GM12865 (cell line): ENCODE measurements around the gene WDR26.
"Not testable (repeated sequence)": the region's sequence is repeated elsewhere in the genome, so short reads cannot be mapped to it uniquely, and the experiment has no call there.

Source experiments
- DNase-seq: peaks from one replicate; pipeline ENCODE4 v3.0.0; 2010; ENCODE audit warnings: low read depth
- H3K4me3 ChIP-seq: 2 replicates; pipeline ENCODE4 v1.5.1; 2011; ENCODE audit warnings: mild to moderate bottlenecking, low read depth, low read length, control low read depth
- TF ChIP-seq, protein P1 (sequence below): IDR thresholded peaks from 2 replicates; pipeline ENCODE4 v1.5.1; 2011; ENCODE audit warnings: low read length, control low read depth, low read depth, inconsistent platforms; ENCODE audit not compliant: insufficient read depth; ENCODE audit errors: missing control alignments

Gene WDR26

GRCh38 chr1:224429616-224430326 lies 4.8 kb downstream of the WDR26 start:
- TF ChIP-seq, protein P1, sequence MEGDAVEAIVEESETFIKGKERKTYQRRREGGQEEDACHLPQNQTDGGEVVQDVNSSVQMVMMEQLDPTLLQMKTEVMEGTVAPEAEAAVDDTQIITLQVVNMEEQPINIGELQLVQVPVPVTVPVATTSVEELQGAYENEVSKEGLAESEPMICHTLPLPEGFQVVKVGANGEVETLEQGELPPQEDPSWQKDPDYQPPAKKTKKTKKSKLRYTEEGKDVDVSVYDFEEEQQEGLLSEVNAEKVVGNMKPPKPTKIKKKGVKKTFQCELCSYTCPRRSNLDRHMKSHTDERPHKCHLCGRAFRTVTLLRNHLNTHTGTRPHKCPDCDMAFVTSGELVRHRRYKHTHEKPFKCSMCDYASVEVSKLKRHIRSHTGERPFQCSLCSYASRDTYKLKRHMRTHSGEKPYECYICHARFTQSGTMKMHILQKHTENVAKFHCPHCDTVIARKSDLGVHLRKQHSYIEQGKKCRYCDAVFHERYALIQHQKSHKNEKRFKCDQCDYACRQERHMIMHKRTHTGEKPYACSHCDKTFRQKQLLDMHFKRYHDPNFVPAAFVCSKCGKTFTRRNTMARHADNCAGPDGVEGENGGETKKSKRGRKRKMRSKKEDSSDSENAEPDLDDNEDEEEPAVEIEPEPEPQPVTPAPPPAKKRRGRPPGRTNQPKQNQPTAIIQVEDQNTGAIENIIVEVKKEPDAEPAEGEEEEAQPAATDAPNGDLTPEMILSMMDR, result no peak
- H3K4me3 ChIP-seq, result no peak overlapping the region
- DNase-seq, result no peak

DNA sequence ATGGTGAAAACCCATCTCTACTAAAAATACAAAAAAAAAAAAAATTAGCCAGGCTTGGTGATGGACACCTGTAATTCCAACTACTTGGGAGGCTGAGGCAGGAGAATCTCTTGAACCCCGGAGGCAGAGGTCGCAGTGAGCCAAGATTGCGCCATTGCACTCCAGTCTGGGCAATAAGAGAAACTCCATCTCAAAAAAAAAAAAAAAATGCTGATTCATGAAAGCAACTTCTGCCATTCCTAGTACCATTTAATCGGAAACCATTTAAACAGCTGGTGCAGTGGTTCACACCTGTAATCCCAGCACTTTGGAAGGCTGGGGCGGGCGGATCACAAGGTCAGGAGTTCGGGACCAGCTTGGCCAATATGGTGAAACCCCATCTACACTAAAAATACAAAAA lies 5.9 kb downstream of the WDR26 start:
- not testable (repeated sequence) for DNase-seq, H3K4me3 ChIP-seq

- no peak for DNase-seq
- TF ChIP-seq, protein P1, result no peak
- H3K4me3 ChIP-seq, result no peak overlapping the region
These were observed 7.3 kb downstream of the WDR26 start for GRCh38 chr1:224427346-224427745.

GRCh38 chr1:224426869-224427268 lies 7.7 kb downstream of the WDR26 start:
- not testable (repeated sequence) for H3K4me3 ChIP-seq, DNase-seq

DNA sequence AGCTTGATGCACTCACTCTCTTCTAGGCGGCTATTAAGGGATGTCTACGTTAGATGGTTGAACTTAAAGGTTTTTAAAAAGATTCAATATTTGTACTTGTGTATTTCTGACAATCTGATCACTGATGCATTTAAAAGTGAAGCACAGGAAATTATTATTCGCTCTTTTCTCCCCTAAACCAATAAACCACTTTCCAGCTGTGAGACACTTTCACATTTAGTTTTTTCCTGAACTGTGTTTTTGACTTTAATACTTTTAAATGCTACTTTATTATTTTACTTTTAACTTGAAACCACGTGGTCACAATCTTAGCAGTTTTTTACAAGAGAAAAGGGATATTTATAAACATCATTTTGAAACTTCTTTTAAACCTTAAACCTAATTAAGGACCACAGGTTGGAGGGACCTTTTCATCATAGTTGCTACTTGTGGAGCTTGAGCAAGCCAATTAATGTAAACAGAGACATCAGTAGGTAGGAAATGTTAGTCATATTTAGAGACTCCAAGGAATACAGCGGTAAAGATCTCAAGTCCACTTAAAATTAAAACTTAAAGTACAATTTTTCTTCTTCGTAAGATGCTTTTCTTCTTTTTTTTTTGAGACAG lies 9.2 kb downstream of the WDR26 start:
- TF ChIP-seq, protein P1, result no peak

GRCh38 chr1:224420106-224420505 lies 14.5 kb downstream of the WDR26 start:
- TF ChIP-seq, protein P1, result no peak
- no peak overlapping the region for H3K4me3 ChIP-seq
- no peak for DNase-seq

More for the DNA sequence above, 9.2 kb downstream of the WDR26 start:
- no peak overlapping the region for H3K4me3 ChIP-seq
- no peak for DNase-seq

GRCh38 chr1:224411766-224412165 lies 22.8 kb downstream of the WDR26 start:
- H3K4me3 ChIP-seq, result no peak overlapping the region
- DNase-seq, result no peak
- TF ChIP-seq, protein P1, result no peak

DNA sequence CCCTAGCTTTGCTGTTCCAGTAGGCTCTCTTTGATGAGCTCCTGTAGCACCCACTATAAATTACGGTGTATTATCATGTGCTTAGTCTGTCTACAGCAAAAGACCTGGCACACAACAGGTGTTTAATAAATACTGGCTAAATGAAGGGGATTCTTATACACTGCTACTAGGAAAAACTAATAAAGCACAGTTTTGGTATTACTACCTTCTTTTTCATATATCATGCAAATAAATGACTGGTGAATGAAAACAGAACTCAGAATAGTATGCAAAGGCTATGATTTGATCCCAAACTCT lies 26.4 kb downstream of the WDR26 start:
- TF ChIP-seq, protein P1, result no peak
- no peak for DNase-seq
- no peak overlapping the region for H3K4me3 ChIP-seq
